ENCODE measurements around the gene NCOA3.
A peak's percentile ranks its signal among the peaks of the same experiment; 100 is the strongest.
"Not testable (repeated sequence)": the region's sequence is repeated elsewhere in the genome, so short reads cannot be mapped to it uniquely, and the experiment has no call there.

The NCOA3 gene

DNA sequence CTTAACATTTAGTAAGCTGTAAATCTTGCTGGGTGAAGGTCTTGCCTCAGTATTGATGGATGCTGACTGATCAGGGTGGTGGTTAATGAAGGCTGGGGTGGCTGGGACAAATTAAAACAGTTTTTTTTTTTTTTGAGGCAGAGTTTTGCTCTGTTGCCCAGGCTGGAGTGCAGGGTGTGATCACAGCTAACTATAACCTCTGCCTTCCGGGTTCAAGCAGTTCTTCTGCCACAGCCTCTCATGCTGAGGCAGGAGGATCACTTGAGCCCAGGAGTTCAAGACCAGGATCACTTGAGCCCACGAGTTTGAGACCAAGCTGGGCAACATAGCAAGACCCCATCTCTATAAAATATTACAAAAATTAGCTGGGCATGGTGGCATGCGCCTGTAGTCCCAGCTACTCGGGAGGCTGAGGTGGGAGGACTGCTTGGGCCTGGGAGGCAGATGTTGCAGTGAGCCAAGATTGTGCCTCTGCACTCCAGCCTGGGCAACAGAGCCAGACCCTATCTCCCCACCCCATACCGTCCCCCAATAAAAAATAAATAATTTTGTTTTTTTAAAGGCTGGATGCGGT is 67.2 kb downstream of the NCOA3 start:
- Mint-ChIP-seq H3K4me1 (ENCODE audit: low read depth) (peaks cover 79% of the 10 kb centered on the region), H3K9me3 (no peaks in the 10 kb centered on the region), H3K36me3 (ENCODE audit: low read depth) (peaks cover 87% of the 10 kb centered on the region), H3K4me3 (no peak overlapping the region), H3K27me3 (no peaks in the 10 kb centered on the region), H3K27ac (peak overlapping the region; percentile 89)
- no peak for DNase-seq

DNA sequence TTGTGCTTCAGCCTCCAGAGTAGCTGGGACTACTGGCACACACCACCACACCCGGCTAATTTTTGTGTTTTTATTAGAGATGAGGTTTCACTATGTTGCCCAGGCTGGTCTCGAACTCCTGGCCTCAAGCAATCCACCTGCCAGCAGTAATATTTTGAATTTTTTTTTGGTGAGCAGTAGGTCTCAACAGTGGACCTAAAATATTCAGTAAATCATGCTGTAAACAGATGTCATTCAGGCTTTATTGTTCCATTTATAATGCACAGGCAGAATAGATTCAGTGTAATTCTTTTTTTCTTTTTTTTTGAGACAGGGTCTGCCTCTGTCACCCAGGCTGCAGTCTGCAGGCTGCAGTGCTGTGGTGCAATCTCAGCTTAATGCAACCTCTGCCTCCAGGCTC is 69.7 kb downstream of the NCOA3 start:
- Mint-ChIP-seq H3K9me3 (no peaks in the 10 kb centered on the region), H3K27me3 (no peaks in the 10 kb centered on the region), H3K4me1 (ENCODE audit: low read depth) (peaks cover 75% of the 10 kb centered on the region), H3K27ac (peak overlapping the region; percentile 69), H3K4me3 (no peak overlapping the region), H3K36me3 (ENCODE audit: low read depth) (peaks cover 77% of the 10 kb centered on the region)
- no peak for DNase-seq

DNA sequence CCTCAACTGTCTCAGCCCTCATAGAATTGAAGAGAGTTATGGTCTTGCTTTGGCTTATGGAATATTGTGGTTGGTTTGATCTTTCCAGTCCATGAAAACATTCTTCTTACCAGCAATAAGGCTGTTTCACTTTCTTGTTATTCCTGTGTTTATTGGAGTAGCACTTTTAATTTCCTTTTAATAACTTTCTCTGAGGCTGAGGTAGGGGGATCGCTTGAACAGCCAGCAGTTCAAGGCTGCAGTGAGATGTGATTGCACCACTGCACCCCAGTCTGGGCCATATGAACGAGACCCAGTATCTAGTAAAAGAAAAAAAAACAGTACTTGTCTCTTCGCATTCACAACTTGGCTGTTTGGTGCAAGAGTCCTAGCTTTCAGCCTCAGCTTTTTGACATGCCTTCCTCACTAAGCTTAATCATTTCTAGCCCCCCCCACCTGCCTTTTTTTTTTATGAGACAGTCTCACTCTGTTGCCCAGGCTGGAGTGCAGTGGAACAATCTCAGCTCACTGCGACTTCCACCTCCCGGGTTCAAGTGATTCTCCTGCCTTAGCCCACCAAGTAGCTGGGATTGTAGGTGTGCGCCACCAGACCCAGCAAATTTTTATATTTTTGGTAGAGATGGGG is 70.5 kb downstream of the NCOA3 start:
- no peaks in the 10 kb centered on the region for H3K27me3 Mint-ChIP-seq
- peaks cover 78% of the 10 kb centered on the region for H3K36me3 Mint-ChIP-seq (ENCODE audit: low read depth)
- peaks cover 78% of the 10 kb centered on the region for H3K4me1 Mint-ChIP-seq (ENCODE audit: low read depth)
- no peak for DNase-seq
- no peaks in the 10 kb centered on the region for H3K9me3 Mint-ChIP-seq
- no peak overlapping the region for H3K4me3 Mint-ChIP-seq
- peak overlapping the region; percentile 69 for H3K27ac Mint-ChIP-seq

DNA sequence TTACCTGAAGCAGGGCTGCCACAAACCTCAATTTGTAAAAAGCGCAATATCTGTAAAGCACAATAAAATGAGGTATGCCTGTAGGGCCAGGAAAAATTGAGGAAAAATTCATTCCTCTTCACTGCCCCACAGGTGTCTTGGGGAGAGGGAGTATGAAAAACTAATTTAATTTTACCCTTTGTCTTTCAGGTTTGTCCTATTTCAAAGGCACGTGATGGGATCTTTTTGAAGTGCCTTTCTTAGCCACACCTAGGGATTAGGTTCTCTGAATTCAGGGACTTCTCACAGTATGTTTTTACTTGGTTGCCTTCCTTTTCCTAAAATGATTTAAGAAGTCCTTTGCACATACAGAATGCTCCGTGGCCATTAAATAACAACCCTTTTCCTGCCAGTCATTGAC is 71.9 kb downstream of the NCOA3 start:
- no peaks in the 10 kb centered on the region for H3K27me3 Mint-ChIP-seq
- no peak for DNase-seq
- peak overlapping the region; percentile 69 for H3K27ac Mint-ChIP-seq
- H3K4me3 Mint-ChIP-seq = no peak overlapping the region
- no peaks in the 10 kb centered on the region for H3K9me3 Mint-ChIP-seq
- H3K4me1 Mint-ChIP-seq (ENCODE audit: low read depth) = peaks cover 76% of the 10 kb centered on the region
- H3K36me3 Mint-ChIP-seq (ENCODE audit: low read depth) = peaks cover 73% of the 10 kb centered on the region

DNA sequence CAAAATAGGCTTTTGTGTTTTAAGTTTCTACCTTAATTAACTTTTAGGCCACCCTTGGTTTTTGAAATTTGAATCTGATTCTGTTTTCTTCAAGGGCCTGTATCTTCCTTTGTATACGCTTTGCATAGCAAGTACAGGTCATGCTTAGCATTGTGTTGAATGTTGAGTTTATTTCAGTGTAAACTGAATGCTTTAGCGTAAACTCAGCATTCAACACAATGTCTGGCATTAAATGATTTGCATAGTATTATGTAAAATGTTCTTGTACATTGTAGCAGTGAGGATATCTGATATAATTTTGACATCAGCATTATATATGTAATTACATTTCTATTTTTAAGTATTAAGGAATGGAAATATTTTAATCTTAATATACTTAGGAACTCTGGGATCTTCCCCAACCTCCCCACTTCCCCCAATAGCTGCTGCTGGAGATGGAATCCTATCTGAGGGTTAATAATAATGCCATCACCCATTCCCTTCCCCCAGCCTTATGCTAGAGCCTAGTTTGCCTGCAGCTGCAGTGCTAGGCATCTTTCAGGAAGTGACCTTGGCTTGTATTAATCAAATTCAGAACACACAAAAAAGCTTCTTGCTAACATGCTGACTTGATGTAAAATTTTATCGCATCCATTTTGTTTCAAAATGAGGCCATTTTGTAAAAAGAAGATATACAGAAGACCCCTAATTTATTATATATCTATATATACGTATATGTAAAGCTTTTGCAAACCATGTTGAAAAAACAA is 73.1 kb downstream of the NCOA3 start:
- Mint-ChIP-seq H3K4me1 (ENCODE audit: low read depth) (peaks cover 84% of the 10 kb centered on the region), H3K36me3 (ENCODE audit: low read depth) (peaks cover 75% of the 10 kb centered on the region), H3K4me3 (no peak overlapping the region), H3K27ac (no peak overlapping the region), H3K9me3 (no peaks in the 10 kb centered on the region), H3K27me3 (no peaks in the 10 kb centered on the region)
- DNase-seq = no peak

DNA sequence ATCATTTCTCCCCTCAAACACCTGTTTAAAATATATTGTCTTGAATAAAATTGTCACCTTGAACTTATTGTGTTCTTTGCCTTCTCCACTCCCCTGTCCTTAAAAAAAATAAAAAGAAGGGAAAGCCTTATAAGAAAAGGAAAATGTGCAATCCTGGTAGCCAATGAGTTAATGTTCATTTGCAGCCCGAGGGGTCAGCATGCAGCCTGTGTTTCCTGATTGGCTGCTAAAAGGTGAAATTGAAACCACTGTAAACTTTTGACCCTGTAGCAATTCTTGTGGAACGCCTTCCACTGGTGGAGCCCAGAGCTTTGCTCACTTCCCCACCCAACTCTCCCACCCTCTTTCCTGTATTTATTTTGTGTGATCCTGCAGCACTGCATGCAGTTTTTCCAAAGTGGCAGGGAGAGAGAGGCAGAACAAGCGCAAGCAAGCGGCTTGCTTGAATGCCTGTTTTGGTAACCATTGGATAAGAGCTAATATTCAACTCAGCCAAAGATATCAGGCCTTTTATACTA is 74.9 kb downstream of the NCOA3 start:
- peak; percentile 25 for DNase-seq
- Mint-ChIP-seq H3K4me1 (ENCODE audit: low read depth) (peaks cover 83% of the 10 kb centered on the region), H3K27ac (peak overlapping the region; percentile 81), H3K4me3 (peak overlapping the region; percentile 24), H3K36me3 (ENCODE audit: low read depth) (peaks cover 72% of the 10 kb centered on the region), H3K27me3 (no peaks in the 10 kb centered on the region), H3K9me3 (no peaks in the 10 kb centered on the region)

DNA sequence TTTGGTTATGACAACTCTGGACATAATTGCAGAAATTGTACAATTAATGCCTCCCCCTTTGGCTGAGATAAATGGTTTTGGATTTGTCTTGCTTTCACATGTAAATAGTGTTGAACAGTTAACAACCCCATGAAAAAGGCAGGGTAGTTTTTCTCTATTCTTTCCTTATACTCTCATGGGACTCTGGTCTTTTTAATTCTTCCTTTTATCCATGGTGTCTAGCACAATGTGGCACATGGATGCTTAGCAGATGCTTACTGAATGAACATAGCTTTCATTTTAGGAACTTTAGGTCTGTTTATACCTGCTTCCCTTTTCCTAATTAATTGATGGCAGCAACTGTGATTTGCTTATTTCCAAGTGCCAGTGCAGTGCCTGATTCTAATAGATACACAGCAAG is 75.6 kb downstream of the NCOA3 start:
- Mint-ChIP-seq H3K4me3 (no peak overlapping the region), H3K27ac (peak overlapping the region; percentile 38), H3K27me3 (no peaks in the 10 kb centered on the region), H3K9me3 (no peaks in the 10 kb centered on the region), H3K4me1 (ENCODE audit: low read depth) (peaks cover 79% of the 10 kb centered on the region), H3K36me3 (ENCODE audit: low read depth) (peaks cover 69% of the 10 kb centered on the region)
- DNase-seq = no peak

DNA sequence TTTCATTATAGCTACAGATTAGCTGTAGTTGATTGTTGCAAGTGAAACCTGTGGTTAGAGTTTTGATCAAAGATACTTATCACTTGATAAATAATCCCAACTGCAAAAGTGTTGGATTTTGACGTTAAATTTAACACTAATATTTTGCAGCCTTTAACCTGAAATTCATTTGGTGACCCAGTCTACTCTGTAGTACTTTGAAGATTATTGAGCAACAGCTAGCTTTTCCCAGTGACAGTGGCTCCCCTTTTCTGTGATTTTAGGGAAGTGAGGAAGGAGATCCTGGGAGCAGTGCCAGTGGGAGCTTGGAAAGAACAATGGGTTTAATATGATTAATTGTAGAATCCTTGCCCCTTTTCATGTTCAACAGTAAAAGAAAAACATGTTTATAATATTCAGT is 76.9 kb downstream of the NCOA3 start:
- Mint-ChIP-seq H3K27me3 (no peaks in the 10 kb centered on the region), H3K36me3 (ENCODE audit: low read depth) (peaks cover 70% of the 10 kb centered on the region), H3K27ac (no peak overlapping the region), H3K9me3 (no peaks in the 10 kb centered on the region), H3K4me3 (no peak overlapping the region), H3K4me1 (ENCODE audit: low read depth) (peaks cover 74% of the 10 kb centered on the region)
- DNase-seq = no peak

DNA sequence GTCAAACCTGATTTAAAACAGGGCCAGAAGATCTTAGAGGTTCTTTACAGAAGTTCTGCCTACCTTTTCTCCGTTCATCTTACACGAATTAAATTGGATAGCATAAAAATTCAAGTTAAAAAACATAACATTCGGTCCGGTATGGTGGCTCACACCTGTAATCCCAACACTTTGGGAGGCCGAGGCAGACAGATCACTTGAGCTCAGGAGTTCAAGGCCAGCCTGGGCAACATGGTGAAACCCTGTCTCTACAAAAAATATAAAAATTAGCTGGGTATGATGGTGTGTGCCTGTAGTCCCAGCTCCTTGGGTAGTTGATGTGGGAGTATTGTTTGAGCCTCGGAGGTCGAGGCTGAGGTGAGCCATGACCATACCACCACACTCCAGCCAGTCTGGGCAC is 79.0 kb downstream of the NCOA3 start:
- not testable (repeated sequence) for H3K9me3 Mint-ChIP-seq, H3K4me3 Mint-ChIP-seq, H3K27me3 Mint-ChIP-seq, DNase-seq
- Mint-ChIP-seq H3K27ac (peak overlapping the region; percentile 68), H3K4me1 (ENCODE audit: low read depth) (peaks cover 71% of the 10 kb centered on the region), H3K36me3 (ENCODE audit: low read depth) (peaks cover 81% of the 10 kb centered on the region)

DNA sequence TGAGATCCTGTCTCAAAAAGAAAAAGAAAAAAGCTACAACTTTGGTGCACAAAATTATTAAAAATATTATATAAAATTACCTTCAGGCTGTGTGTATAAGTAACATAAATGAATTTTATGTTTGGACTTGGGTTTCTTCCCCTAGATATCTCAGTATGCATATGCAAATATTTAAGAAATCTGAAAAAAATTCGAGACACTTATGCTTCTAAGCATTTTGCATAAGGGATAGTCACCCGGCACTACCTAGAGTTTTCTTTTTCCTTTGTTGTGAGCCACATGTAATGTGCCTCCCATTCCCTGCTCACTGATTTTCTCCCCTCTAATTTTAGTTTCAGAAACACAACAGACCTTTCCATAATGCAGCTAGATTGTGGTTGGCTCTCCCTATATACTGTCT is 79.4 kb downstream of the NCOA3 start:
- Mint-ChIP-seq H3K4me1 (ENCODE audit: low read depth) (peaks cover 68% of the 10 kb centered on the region), H3K27ac (peak overlapping the region; percentile 15)

DNA sequence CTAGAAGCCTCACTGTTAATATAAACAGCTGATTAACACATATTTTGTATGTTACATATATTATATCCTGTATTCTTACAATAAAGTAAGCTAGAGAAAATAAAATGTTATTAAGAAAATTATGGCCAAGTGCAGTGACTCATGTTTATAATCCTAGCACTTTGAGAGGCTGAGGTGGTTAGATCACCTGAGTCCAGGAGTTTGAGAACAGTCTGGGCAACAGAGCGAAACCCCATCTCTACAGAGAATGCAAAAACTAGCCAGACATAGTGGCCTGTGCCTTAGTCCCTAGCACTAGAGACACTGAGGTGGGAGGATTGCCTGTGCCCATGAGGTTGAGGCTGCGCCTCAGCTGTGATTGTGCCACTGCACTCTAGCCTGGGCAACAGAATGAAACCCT is 81.9 kb downstream of the NCOA3 start:
- Mint-ChIP-seq H3K27me3 (no peaks in the 10 kb centered on the region), H3K4me1 (ENCODE audit: low read depth) (peaks cover 57% of the 10 kb centered on the region), H3K9me3 (no peaks in the 10 kb centered on the region), H3K36me3 (ENCODE audit: low read depth) (peaks cover 90% of the 10 kb centered on the region), H3K4me3 (no peak overlapping the region), H3K27ac (peak overlapping the region; percentile 68)
- no peak for DNase-seq

More for the DNA sequence above, 79.4 kb downstream of the NCOA3 start:
- H3K27me3 Mint-ChIP-seq = no peaks in the 10 kb centered on the region
- peaks cover 82% of the 10 kb centered on the region for H3K36me3 Mint-ChIP-seq (ENCODE audit: low read depth)
- DNase-seq = no peak
- H3K4me3 Mint-ChIP-seq = no peak overlapping the region
- no peaks in the 10 kb centered on the region for H3K9me3 Mint-ChIP-seq

DNA sequence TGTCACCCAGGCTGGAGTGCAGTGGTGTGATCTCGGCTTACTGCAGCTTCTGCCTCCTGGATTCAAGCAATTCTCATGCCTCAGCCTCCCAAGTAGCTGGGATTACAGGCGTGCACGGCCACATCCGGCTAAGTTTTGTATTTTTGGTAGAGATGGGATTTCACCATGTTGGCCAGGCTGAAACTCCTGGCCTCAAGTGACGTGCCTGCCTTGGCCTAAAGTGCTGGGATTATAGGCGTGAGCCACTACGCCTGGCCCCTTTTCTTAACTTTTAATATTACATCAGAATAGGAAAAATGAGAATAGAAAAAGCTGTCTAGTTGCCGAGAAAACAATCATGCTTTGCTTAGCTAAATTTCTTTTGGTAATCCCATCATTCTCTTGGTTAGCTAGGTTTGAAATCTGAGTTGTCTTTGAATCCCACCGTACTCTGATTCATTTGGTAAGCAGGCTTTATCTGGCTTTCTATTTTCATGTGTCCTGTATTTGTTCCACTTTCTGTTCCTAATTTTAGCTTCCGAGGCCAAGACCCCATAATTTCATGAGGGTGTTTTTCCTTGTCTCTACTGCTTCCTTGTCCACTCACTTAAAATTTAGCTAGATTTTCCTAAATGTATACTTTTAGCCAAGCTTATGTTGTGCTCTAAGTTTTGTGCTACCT is 83.5 kb downstream of the NCOA3 start:
- Mint-ChIP-seq H3K4me3 (no peak overlapping the region), H3K27ac (peak overlapping the region; percentile 77), H3K27me3 (no peaks in the 10 kb centered on the region), H3K9me3 (no peaks in the 10 kb centered on the region), H3K4me1 (ENCODE audit: low read depth) (peaks cover 47% of the 10 kb centered on the region), H3K36me3 (ENCODE audit: low read depth) (peaks cover 87% of the 10 kb centered on the region)
- peak; percentile 8 for DNase-seq

DNA sequence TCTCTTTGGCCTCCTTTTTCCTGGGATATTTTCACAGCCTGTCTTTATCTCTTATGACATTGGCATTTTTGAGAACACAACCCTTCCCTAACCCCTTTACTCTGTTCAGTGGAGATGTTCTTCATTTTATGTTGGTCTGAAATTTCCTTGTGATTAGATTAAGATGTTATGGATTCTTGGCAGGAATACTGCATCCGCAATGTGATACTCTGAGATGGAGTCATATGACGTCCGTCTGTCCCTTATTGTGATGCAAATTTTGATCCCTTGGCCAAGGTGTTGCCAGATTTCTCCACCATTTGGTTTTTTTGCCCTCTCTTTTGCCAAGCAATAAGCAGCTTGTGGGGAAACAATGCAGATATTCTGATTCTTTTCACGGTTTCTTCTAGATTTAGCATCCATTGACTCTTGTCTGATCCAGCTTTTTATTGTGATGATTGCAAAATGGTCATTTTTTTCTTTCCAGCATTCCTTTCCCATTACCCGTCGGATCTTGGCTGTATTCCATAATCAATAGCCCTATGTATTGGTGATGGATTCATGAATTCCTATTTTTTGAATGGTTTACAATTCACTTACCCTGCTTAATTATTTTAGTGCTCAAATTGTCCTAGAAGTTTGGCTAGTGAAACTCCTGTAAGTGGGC is 85.1 kb downstream of the NCOA3 start:
- H3K4me1 Mint-ChIP-seq (ENCODE audit: low read depth) = peaks cover 45% of the 10 kb centered on the region
- peaks cover 90% of the 10 kb centered on the region for H3K36me3 Mint-ChIP-seq (ENCODE audit: low read depth)
- H3K4me3 Mint-ChIP-seq = no peak overlapping the region
- no peak for DNase-seq
- H3K27ac Mint-ChIP-seq = peak overlapping the region; percentile 45
- no peaks in the 10 kb centered on the region for H3K27me3 Mint-ChIP-seq
- no peaks in the 10 kb centered on the region for H3K9me3 Mint-ChIP-seq

DNA sequence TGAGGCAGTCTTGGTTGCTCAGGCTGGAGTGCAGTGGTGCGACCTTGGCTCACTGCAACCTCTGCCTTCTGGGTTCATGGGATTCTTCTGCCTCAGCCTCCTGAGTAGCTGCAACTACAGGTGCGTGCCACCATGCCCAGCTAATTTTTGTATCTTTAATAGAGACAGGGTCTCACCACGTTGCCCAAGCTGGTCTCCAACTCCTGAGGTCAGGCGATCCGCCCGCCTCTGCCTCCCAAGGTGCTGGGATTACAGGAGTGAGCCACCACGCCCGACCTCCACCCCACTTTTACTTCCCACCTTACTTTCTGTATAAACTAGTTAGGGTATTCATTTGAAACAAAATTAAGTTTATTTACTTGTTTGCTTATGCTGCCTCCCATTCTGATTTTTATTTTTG is 86.5 kb downstream of the NCOA3 start:
- DNase-seq = peak; percentile 18
- Mint-ChIP-seq H3K9me3 (no peaks in the 10 kb centered on the region), H3K27me3 (no peaks in the 10 kb centered on the region), H3K4me3 (no peak overlapping the region), H3K4me1 (ENCODE audit: low read depth) (peaks cover 45% of the 10 kb centered on the region), H3K27ac (peak overlapping the region; percentile 11), H3K36me3 (ENCODE audit: low read depth) (peaks cover 92% of the 10 kb centered on the region)

All from activated T-cell treated with anti-CD3 and anti-CD28 coated beads, Interleukin-2, amount 50 U/mL, for 24 hours (primary cell).